GM12873 (cell line): ENCODE measurements around the gene ZDHHC23.

ENCODE experiments used
- TF ChIP-seq, protein P1 (sequence below): IDR thresholded peaks from 2 replicates; pipeline ENCODE4 v1.5.1; 2012; ENCODE audit warnings: low read depth, mild to moderate bottlenecking, moderate library complexity, low read length, control low read depth; ENCODE audit not compliant: insufficient read depth; ENCODE audit errors: missing control alignments

The ZDHHC23 gene

DNA sequence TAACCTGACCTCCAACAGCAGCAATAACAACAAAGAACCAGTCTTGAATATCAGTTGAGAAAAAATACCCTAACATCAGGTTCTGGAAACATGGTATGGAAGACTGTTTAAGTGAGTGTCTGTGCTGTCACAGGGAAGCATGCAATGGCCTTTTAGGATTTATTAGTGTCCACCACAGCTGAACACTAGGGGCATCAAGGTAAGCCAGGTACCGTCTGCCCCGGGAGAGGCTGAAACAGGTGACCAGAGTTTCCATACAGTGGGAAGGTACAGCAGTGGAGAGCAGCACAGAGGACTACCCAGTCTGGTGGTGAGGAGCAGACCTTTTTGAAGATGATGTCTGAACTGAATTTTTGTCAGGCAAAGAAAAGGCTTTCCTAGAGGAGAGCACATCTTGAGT, 18.4 kb downstream of the ZDHHC23 start:
- TF ChIP-seq, protein P1, sequence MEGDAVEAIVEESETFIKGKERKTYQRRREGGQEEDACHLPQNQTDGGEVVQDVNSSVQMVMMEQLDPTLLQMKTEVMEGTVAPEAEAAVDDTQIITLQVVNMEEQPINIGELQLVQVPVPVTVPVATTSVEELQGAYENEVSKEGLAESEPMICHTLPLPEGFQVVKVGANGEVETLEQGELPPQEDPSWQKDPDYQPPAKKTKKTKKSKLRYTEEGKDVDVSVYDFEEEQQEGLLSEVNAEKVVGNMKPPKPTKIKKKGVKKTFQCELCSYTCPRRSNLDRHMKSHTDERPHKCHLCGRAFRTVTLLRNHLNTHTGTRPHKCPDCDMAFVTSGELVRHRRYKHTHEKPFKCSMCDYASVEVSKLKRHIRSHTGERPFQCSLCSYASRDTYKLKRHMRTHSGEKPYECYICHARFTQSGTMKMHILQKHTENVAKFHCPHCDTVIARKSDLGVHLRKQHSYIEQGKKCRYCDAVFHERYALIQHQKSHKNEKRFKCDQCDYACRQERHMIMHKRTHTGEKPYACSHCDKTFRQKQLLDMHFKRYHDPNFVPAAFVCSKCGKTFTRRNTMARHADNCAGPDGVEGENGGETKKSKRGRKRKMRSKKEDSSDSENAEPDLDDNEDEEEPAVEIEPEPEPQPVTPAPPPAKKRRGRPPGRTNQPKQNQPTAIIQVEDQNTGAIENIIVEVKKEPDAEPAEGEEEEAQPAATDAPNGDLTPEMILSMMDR: peak; percentile 16

DNA sequence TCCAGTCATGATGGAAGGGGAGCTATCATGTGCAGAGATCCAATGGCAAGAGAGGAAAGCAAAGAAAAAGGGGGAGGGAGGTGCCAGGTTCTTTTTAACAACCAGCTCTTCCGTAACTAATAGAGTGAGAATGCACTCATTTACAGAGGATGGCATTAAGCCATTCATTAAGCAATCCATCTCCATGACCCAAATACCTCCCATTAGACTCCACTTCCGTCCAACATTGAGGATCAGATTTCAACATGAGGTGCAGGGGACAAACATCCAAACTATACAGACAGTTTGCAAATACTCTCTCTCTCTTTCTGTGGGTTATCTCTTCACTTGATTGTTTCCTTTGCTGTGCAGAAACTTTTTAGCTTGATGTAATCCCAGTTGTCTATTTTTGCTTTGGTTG, 21.2 kb downstream of the ZDHHC23 start:
- TF ChIP-seq, protein P1: no peak

DNA sequence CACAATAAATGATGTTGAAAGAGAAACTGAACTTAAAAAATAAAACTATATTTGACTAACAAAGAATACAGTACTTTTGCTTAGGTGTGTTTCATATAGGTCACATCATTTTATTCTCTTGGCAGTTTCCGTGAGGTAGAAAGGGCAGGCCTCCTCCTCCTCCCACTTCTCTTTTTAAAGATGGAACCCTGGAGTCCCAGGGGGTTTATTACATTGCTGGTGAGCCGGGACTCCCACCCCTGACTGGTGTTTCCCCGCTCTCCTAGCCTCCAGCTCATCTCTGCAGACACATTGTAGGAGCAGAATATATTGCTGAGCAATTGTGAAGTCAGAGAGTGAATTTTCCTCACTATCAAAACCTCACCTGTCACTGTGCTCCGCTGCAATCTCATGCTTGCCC, 30.0 kb downstream of the ZDHHC23 start:
- TF ChIP-seq, protein P1: no peak

DNA sequence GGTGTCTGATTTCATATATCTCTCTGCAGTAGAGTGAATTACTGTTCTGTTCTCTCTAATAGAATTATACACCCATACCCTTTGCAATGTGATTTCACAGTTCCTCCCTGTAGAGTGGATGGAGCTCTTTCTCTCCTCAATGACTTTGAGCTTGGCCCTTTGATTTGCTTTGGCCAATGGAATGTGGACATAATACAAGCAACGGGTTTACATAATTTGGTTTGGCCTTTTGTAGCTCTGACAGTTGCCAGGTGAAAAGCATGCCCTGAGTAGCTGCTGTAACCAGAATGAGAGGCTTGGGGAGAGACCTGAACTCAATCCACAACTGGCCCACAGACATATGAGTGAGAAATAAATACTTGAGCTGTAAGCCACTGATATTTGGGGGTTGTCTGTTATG, 32.1 kb downstream of the ZDHHC23 start:
- TF ChIP-seq, protein P1: no peak

DNA sequence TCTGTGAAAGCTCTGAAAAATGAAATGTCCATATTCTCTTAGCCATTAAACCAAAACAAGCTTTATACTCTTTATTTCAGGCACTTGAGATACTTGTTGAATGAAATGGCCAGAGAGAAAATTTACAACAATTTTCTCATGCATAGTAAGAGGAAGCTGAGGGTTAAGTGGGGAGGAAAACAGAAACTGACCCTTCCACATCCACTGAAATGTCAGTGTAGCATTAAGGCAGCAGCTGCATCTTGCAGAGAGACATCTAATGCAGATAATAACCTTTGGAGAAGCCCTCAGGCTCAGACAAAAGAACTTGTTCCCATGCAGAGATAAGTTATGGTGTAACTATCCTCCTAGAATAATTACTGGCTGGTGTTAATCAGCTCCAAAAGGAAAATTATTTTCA, 34.0 kb downstream of the ZDHHC23 start:
- TF ChIP-seq, protein P1: no peak

DNA sequence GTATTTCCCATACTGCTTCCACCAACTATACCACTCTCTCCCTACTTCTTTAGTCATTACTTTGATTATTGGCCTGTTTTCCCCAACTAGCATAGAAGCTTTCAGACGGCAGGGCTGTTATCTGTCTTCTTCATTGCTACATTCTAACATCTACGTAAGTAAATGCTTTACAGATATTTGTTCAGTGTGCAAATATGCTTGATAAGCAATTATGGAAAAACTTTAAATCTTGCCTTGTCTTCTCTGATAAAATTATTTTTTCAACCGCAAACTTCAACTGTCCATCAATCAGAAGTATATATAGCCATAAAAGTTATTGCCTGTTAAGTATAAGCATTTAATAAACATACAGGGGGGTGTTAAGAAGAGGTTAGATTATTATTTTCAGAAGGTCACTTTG, 35.7 kb downstream of the ZDHHC23 start:
- TF ChIP-seq, protein P1: no peak

DNA sequence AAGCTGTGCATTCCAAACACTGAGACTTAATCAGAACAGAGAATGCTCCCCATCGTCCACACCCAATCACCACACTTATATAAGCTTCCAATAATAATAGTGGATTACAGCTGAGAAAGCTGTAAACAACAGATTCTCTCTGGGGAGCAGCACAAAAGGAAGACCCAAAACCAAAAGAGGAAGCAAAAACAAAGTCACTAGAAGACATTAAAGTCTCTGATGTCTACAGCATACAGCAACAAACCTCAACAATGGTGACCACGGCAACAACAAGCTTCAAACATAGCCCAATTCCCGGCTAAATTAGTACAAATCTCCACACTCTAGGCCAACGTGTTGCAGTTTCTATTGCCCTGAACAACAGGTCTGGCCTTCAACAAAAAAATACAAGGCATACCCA, 37.7 kb downstream of the ZDHHC23 start:
- TF ChIP-seq, protein P1: no peak
